Activated B cell treated with CpG ODN at 0.5 μM for 24 hours (primary cell): Measurements from ENCODE around the gene BPIFB2. TPM values are rescaled to one million over a fixed set of nuclear protein-coding genes. Genes with fewer than 3 reads are reported as not detected.

Experiments used
- ATAC-seq: fragments of 200-7000 bp; cut with Tn5 transposase; one replicate; pipeline ENCODE4 v1.10.0; 2021; ENCODE audit warnings: low read depth, mild to moderate bottlenecking, moderate library complexity
- CTCF ChIA-PET: fragments of 350-600 bp; sonication (Branson Sonifier 250); formaldehyde crosslinking; loops from one replicate; lab custom pipeline; 2021; ENCODE audit warnings: antibody characterized with exemption; lab: Charles Lee
- POLR2A ChIA-PET: fragments of 350-600 bp; sonication (Branson Sonifier 250); formaldehyde crosslinking; loops from one replicate; lab custom pipeline; 2021; ENCODE audit warnings: antibody characterized with exemption; lab: Charles Lee
- DNase-seq: peaks from one replicate; pipeline ENCODE4 v3.0.0; 2022
- H3K27ac Mint-ChIP-seq: one replicate; pipeline ENCODE4 v1.8.0; 2020; ENCODE audit warnings: mixed read lengths
- H3K27me3 Mint-ChIP-seq: one replicate; pipeline ENCODE4 v1.8.0; 2021; ENCODE audit warnings: mixed read lengths
- H3K36me3 Mint-ChIP-seq: one replicate; pipeline ENCODE4 v1.8.0; 2021; ENCODE audit warnings: low read depth, mixed read lengths
- H3K4me1 Mint-ChIP-seq: one replicate; pipeline ENCODE4 v1.8.0; 2021; ENCODE audit warnings: mixed read lengths
- H3K4me3 Mint-ChIP-seq: one replicate; pipeline ENCODE4 v1.8.0; 2020; ENCODE audit warnings: mild to moderate bottlenecking, mixed read lengths
- H3K9me3 Mint-ChIP-seq: one replicate; pipeline ENCODE4 v1.8.0; 2020; ENCODE audit warnings: mixed read lengths
- intact Hi-C: fragments of 100-400 bp; cut with micrococcal nuclease; formaldehyde crosslinking; loops from one replicate; pipeline ENCODE4 v1.15.1; 2024
- total RNA-seq: library from RNA; stranded (reverse); gene quantifications from 2 replicates; pipeline ENCODE4 v1.2.3, GENCODE V29; 2022
- TF ChIP-seq, protein P1 (sequence below): fragments of 200-600 bp; IDR thresholded peaks from one replicate; pipeline ENCODE4 v1.8.0; 2022; ENCODE audit warnings: antibody characterized with exemption, mild to moderate bottlenecking

Gene BPIFB2
- total RNA-seq, 1 donor from 2014 or later: not detected

DNA sequence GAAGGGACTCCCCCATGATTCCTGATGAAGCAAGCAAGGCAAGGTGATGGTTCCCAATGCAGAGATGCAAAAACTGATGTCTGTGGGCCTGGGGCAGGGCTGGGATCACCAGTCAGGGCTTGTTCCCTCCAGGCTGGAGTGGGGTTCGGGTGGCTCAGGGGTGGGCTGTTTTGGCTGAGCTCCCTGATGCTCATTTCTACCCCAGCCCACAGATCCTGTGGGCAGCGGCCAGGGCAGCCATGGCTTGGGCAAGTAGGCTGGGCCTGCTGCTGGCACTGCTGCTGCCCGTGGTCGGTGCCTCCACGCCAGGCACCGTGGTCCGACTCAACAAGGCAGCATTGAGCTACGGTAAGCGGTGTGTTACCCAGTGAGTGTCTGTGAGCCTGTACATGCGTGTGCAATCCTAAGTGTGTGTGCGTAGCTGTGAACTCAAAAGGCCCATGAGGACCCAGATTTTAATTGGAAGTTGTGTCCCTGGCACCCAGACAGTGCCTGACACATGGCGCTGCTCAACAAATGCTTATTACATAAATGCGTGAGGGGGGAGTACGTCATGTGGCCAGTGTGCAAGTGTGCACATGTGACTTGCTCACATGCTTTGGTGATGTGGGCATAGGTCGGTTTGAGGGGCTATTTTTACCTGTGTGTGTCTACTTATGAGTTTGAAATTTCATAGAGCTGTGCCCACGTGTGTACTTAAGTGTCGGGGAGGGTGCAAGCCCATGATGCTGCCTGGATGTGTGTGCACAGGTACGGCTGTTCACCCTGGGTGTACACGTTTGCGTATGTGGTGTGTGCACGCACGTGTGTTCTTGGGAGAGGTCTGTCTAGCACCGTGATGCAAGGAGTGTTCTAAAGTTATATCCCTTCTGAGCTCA lies 1.1 kb downstream of the BPIFB2 start:
- intact Hi-C loops: loop anchor here (5.0 kb wide), 1 partner anchor 36 kb away; no protein-coding TSS in a partner anchor
- no peak overlapping the region for H3K4me3 Mint-ChIP-seq
- ChIA-PET CTCF (no interaction called here), POLR2A (interaction anchor here (1.5 kb wide), 1 partner anchor 37 kb away, joined by 4 read pairs; no protein-coding TSS in a partner anchor)
- no peak for DNase-seq
- no peak for ATAC-seq
- H3K27ac Mint-ChIP-seq: no peak overlapping the region
- TF ChIP-seq, protein P1, sequence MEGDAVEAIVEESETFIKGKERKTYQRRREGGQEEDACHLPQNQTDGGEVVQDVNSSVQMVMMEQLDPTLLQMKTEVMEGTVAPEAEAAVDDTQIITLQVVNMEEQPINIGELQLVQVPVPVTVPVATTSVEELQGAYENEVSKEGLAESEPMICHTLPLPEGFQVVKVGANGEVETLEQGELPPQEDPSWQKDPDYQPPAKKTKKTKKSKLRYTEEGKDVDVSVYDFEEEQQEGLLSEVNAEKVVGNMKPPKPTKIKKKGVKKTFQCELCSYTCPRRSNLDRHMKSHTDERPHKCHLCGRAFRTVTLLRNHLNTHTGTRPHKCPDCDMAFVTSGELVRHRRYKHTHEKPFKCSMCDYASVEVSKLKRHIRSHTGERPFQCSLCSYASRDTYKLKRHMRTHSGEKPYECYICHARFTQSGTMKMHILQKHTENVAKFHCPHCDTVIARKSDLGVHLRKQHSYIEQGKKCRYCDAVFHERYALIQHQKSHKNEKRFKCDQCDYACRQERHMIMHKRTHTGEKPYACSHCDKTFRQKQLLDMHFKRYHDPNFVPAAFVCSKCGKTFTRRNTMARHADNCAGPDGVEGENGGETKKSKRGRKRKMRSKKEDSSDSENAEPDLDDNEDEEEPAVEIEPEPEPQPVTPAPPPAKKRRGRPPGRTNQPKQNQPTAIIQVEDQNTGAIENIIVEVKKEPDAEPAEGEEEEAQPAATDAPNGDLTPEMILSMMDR: no peak
- no peaks in the 10 kb centered on the region for H3K4me1 Mint-ChIP-seq
- no peaks in the 10 kb centered on the region for H3K36me3 Mint-ChIP-seq
- H3K27me3 Mint-ChIP-seq: no peaks in the 10 kb centered on the region
- H3K9me3 Mint-ChIP-seq: peaks cover 3% of the 10 kb centered on the region

DNA sequence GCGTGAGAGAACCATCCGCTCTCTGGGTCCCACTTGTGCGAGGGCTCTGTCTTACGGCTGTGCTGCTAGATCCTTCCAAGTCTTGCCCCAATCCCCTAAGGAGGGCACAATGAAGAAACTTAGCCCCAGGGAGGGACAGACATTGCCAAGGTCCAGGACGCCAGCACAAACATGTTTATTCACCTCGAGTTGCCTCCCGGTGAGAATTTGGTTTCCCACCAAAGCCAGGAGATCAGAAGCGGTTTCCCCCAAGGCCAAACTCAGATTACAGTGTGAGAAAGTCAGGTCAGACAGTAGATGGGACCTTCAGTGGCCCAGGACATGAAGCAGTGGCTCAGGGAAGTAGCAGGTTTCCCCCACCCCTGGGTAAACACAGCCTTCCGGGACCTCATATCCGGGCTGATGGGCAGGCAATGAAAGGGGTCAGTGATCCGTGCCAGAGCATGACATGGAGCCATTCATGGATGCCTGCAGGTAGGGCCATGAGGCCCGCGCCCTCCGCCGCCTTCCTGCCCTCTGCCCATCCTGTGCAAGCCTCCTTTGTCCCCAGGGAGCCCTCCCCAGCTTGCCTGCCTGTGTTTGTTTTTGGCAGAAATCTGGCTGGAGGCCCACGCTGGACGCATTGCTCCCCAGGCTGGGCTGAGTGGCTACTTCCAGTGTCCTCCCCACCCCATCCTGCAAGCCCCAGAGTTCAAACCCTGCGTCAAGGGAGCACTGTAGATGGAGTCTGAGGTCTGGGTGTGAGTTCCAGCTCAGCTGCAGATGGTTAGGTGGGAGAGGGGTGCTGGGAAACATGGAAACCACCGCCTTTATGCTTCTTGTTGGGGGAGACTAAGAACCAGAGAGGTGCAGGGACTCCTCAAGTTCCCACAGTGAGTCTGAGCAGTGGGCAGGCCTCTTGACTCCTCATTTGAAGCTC lies 2.0 kb downstream of the BPIFB2 start:
- H3K9me3 Mint-ChIP-seq: peaks cover 3% of the 10 kb centered on the region
- no peak for DNase-seq
- intact Hi-C loops: loop anchor here (5.0 kb wide), 1 partner anchor 37 kb away; no protein-coding TSS in a partner anchor
- no peaks in the 10 kb centered on the region for H3K36me3 Mint-ChIP-seq
- POLR2A ChIA-PET: interaction anchor here (1.5 kb wide), 1 partner anchor 37 kb away, joined by 4 read pairs; no protein-coding TSS in a partner anchor
- H3K27ac Mint-ChIP-seq: no peak overlapping the region
- TF ChIP-seq, protein P1: no peak
- H3K4me3 Mint-ChIP-seq: no peak overlapping the region
- ATAC-seq: peak; percentile 21
- CTCF ChIA-PET: no interaction called here
- no peaks in the 10 kb centered on the region for H3K27me3 Mint-ChIP-seq
- no peaks in the 10 kb centered on the region for H3K4me1 Mint-ChIP-seq

DNA sequence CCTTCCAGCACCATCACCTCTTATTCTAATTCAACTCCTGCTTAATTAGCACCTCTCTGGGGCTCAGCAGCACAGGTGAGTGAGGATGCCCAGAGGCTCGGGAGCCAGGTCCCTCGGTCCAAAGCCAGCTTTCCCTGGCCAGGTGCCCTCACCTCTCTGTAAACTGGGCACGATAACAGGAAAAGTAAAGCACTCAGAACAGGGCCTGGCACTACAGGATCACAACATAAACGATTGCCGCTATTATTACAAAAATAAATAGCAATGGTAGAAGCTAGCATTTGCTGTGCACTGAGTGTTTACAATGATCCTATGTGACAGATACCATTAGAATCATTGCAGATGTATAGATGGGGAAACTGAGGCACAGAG lies 2.6 kb downstream of the BPIFB2 start:
- ChIA-PET CTCF (no interaction called here), POLR2A (no interaction called here)
- Mint-ChIP-seq H3K36me3 (no peaks in the 10 kb centered on the region), H3K27ac (no peak overlapping the region), H3K27me3 (no peaks in the 10 kb centered on the region), H3K4me3 (no peak overlapping the region), H3K4me1 (no peaks in the 10 kb centered on the region), H3K9me3 (peaks cover 3% of the 10 kb centered on the region)
- DNase-seq: no peak
- ATAC-seq: no peak
- intact Hi-C loops: no loop called here
- TF ChIP-seq, protein P1: no peak

DNA sequence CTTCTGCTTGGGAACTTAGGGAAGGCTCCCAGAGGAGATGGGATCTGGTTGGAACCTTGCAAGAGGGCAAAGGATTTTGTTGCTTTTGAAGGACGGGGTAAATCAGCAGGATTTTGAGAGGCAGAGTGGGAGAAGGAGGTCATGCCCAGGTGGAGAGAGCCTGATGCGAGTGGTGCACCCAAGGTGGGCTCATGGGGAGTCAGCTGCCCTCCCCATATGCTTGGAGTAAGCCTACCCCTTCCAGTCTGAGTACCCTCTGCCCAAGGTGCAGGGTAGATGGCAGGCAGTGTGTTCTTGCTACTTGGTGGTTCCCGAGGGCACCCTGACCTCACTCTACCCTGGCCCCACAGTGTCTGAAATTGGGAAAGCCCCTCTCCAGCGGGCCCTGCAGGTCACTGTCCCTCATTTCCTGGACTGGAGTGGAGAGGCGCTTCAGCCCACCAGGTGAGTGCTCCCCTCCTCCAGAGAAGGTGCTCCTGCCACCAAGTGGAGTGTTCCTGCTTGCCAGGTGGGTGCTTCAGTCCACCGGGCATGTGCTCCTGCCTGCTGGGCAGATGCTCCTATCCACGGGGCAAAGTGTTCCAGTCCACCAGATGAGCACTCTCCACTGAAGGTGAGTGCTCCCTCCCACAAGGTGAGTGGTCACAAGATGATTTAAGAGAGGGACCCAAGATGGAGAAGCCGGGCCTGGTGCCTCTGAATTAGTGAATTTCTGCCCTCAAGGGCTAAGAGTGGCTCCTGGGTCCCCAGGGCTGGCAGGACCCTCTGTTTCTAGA lies 3.4 kb downstream of the BPIFB2 start:
- ATAC-seq (no peak), DNase-seq (no peak)
- Mint-ChIP-seq H3K27ac (no peak overlapping the region), H3K4me1 (no peaks in the 10 kb centered on the region), H3K9me3 (no peaks in the 10 kb centered on the region), H3K27me3 (no peaks in the 10 kb centered on the region), H3K36me3 (no peaks in the 10 kb centered on the region), H3K4me3 (no peak overlapping the region)
- TF ChIP-seq, protein P1: no peak
- POLR2A ChIA-PET: no interaction called here
- CTCF ChIA-PET: no interaction called here
- intact Hi-C loops: no loop called here
